Right cardiac atrium (tissue), 5 donors: ENCODE data around the gene ASXL3. TPM values are rescaled to one million over a fixed set of nuclear protein-coding genes. Genes with fewer than 3 reads are reported as not detected.
A peak's percentile ranks its signal among the peaks of the same experiment; 100 is the strongest.

Experiments used
- ATAC-seq, 2 donors: fragments of 200-7000 bp; cut with Tn5 transposase; one replicate each; pipeline versions ENCODE4 v1.8.0 to v1.9.1; 2020; ENCODE audit warnings: moderate library complexity in 2 of 2, mild to moderate bottlenecking in 1 of 2
- DNase-seq, 3 donors: peaks; one replicate each; pipeline ENCODE4 v3.0.0-alpha.2; 2020
- H3K27ac ChIP-seq: one replicate; pipeline ENCODE4 v1.5.1; 2013; ENCODE audit warnings: mild to moderate bottlenecking, low read length, control low read depth, moderate library complexity
- H3K27me3 ChIP-seq: one replicate; pipeline ENCODE4 v1.6.1; 2013; ENCODE audit not compliant: control insufficient read depth, insufficient read depth
- H3K4me1 ChIP-seq: one replicate; pipeline ENCODE4 v1.6.1; 2013; ENCODE audit warnings: low read length; ENCODE audit not compliant: control insufficient read depth, insufficient read depth
- H3K4me3 ChIP-seq: one replicate; pipeline ENCODE4 v1.5.1; 2013; ENCODE audit warnings: low read length, control low read depth
- H3K9me3 ChIP-seq: one replicate; pipeline ENCODE4 v1.6.1; 2013; ENCODE audit warnings: low read length; ENCODE audit not compliant: control insufficient read depth
- WGBS: extraction: QIAGEN DNeasy Blood & Tissue Kit; methylation state at CpG from one replicate; pipeline ENCODE4 v1.1.7; 2013; 5-methylcytosine and 5-hydroxymethylcytosine counted together
- intact Hi-C, 4 donors: fragments of 100-400 bp; cut with DNase I; formaldehyde crosslinking; loops; one replicate each; pipeline versions ENCODE4 v1.11.0 to v1.14.0; 2022 to 2023
- long read RNA-seq, 4 donors: library from polyadenylated mRNA; unstranded; transcript quantifications; one replicate each; pipeline ENCODE4 v2.0.0, GENCODE V29; 2020 to 2021
- polyA plus RNA-seq: library from polyadenylated mRNA; stranded (reverse); fragments of 200-250 nt; gene quantifications from one replicate; pipeline ENCODE4 v1.2.3, GENCODE V29; 2013
- total RNA-seq, 4 donors: library from RNA; stranded (reverse); fragmentation: NEBNext Ultra II Directional; extraction: Animal tissue kit (Norgen Biotek cat#: 25700); gene quantifications; one replicate each; pipeline ENCODE4 v1.2.1, GENCODE V29; 2021
- donor health status: healthy with polysubstance abuse.
- donor health status: DM: no; HTN: yes; CAD: no.
- donor health status: DM: no; HTN: no; CAD: no.
- donor health status: DM: no; HTN: yes; CAD: no; lungs with severe emphysema.
- donor health status: DM: yes; HTN: yes; CAD: no.

ASXL3 gene
- total RNA-seq (10 to 100 TPM in 1 of 4 donors, 1 to 10 TPM in 3; 9.2 to 11.4 (median 9.6) TPM), polyA plus RNA-seq (0.97 TPM)
- long read RNA-seq, donor 1, partial matches to known transcripts, result 0 of 2 reads
- long read RNA-seq, donor 1, other reads (novel, unspliced or antisense), result 2 of 2 reads
- long read RNA-seq, donor 2, partial matches to known transcripts, result 0 of 1 reads
- long read RNA-seq, donor 2, other reads (novel, unspliced or antisense), result 1 of 1 reads
- long read RNA-seq, donor 3, partial matches to known transcripts, result 0 of 1 reads
- long read RNA-seq, donor 3, other reads (novel, unspliced or antisense), result 1 of 1 reads
- long read RNA-seq, donor 4, partial matches to known transcripts, result 0 of 1 reads
- long read RNA-seq, donor 4, other reads (novel, unspliced or antisense), result 1 of 1 reads

- under 1% methylated on average over 86 of the region's 103 CpGs for WGBS
Observed at GRCh38 chr18:33577685-33578517, at the start of gene ASXL3. TSS of gene ASXL3 (plus strand) at chr18:33578219. CDS start at chr18:33578632, 413 bp downstream.

DNA sequence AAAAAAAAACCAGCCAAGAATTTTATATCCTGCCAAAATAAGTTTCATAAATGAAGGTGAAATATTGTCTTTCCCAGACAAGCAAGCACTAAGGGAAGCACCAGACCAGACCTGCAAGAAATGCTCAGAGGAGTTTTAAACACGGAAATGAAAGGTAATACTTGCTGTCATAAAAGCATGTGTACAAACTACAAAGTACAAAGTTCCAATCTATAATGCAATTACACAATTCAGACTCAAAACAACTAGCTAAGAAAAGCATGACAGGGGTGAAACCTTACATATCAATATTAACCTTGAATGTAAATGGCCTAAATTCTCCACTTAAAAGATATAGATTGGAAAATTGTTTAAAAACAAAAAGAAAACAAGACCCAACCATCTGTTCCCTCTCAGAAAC, 45.0 kb upstream of the ASXL3 start:
- Histone ChIP-seq H3K4me1 (no peaks in the 10 kb centered on the region), H3K4me3 (no peak overlapping the region), H3K9me3 (no peaks in the 10 kb centered on the region), H3K27ac (no peak overlapping the region), H3K27me3 (no peaks in the 10 kb centered on the region)
- 84% methylated on average over 1 of the region's 1 CpG for WGBS
- intact Hi-C loops, result no loop called here
- DNase-seq (no peak), ATAC-seq (no peak)

More at GRCh38 chr18:33577685-33578517, at the start of gene ASXL3:
- intact Hi-C loops, result no loop called here
- Histone ChIP-seq H3K27ac (peak within 1 kb of the TSS; percentile 98), H3K4me3 (peak within 1 kb of the TSS; percentile 97), H3K9me3 (no peaks in the 10 kb centered on the region), H3K4me1 (no peaks in the 10 kb centered on the region), H3K27me3 (no peaks in the 10 kb centered on the region)
- DNase-seq (peak; percentile 67 to 87 (median 87)), ATAC-seq (peak; percentile 83)

DNA sequence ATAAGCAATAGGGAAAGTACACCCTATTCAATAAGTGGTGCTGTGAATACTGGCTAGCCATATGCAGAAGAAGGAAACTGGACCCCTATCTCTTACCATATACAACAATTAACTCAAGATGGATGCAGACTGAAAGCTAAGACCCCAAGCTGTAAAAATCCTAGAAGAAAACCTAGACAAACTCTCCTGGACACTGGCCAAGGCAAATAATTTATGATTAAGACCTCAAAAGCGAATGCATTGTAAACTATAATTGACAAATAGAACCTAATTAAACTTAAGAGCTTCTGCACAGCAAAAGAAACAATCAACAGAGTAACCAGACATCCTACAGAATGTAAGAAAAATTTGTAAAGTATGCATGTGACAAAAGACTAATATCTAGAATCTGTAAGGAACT, 41.1 kb upstream of the ASXL3 start:
- Histone ChIP-seq H3K27ac (no peak overlapping the region), H3K9me3 (no peaks in the 10 kb centered on the region), H3K27me3 (no peaks in the 10 kb centered on the region), H3K4me3 (no peak overlapping the region), H3K4me1 (no peaks in the 10 kb centered on the region)
- intact Hi-C loops, result no loop called here
- 70% methylated on average over 1 of the region's 1 CpG for WGBS
- DNase-seq, result no peak
- ATAC-seq, result no peak

GRCh38 chr18:33538418-33539042, 39.5 kb upstream of the ASXL3 start:
- H3K27me3 ChIP-seq, result no peaks in the 10 kb centered on the region
- DNase-seq (no peak), ATAC-seq (no peak)
- H3K27ac ChIP-seq, result no peak overlapping the region
- 84% methylated on average over 6 of the region's 6 CpGs for WGBS
- no peak overlapping the region for H3K4me3 ChIP-seq
- intact Hi-C loops, result no loop called here
- no peaks in the 10 kb centered on the region for H3K4me1 ChIP-seq
- H3K9me3 ChIP-seq, result no peaks in the 10 kb centered on the region

- Histone ChIP-seq H3K27me3 (no peaks in the 10 kb centered on the region), H3K4me3 (no peak overlapping the region), H3K9me3 (no peaks in the 10 kb centered on the region), H3K27ac (no peak overlapping the region), H3K4me1 (no peaks in the 10 kb centered on the region)
- WGBS, result 57% methylated on average over 2 of the region's 2 CpGs
- no peak for DNase-seq
- intact Hi-C loops, result no loop called here
- ATAC-seq, result no peak
Observed at GRCh38 chr18:33540392-33540791, 37.6 kb upstream of the ASXL3 start.

GRCh38 chr18:33541316-33541715, 36.7 kb upstream of the ASXL3 start:
- intact Hi-C loops, result no loop called here
- H3K27me3 ChIP-seq, result no peaks in the 10 kb centered on the region
- WGBS, result 65% methylated on average over 3 of the region's 3 CpGs

DNA sequence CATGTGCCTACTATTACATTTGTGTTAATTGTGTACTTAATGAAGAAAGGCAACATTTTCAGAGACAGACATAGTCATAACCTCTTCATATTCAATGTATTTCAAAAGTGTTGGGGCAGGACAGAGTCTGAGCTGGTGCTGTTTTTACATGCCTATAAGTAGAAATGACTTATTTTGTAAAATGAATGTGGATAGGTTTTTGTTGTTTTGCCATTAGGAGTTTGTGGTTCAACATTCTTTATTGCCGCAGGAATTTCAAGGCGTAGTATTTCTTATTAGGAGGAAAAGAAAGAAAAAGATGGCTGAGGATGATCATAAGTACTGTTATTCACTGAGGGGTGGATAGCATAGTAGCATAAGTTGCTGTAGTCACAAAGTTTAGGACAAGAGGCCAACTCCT, 21.2 kb upstream of the ASXL3 start:
- intact Hi-C loops, result no loop called here
- Histone ChIP-seq H3K27me3 (no peaks in the 10 kb centered on the region), H3K4me1 (no peaks in the 10 kb centered on the region), H3K9me3 (no peaks in the 10 kb centered on the region), H3K27ac (no peak overlapping the region), H3K4me3 (no peak overlapping the region)
- WGBS, result 92% methylated on average over 2 of the region's 2 CpGs
- DNase-seq, result no peak
- no peak for ATAC-seq

More at GRCh38 chr18:33541316-33541715, 36.7 kb upstream of the ASXL3 start:
- DNase-seq, result no peak
- H3K27ac ChIP-seq, result no peak overlapping the region
- H3K9me3 ChIP-seq, result no peaks in the 10 kb centered on the region
- H3K4me1 ChIP-seq, result no peaks in the 10 kb centered on the region
- ATAC-seq, result no peak
- H3K4me3 ChIP-seq, result no peak overlapping the region

- no peaks in the 10 kb centered on the region for H3K27me3 ChIP-seq
- H3K4me3 ChIP-seq, result no peak overlapping the region
- DNase-seq (no peak), ATAC-seq (no peak)
- intact Hi-C loops, result no loop called here
- H3K9me3 ChIP-seq, result no peaks in the 10 kb centered on the region
- no peak overlapping the region for H3K27ac ChIP-seq
- 87% methylated on average over 3 of the region's 3 CpGs for WGBS
- no peaks in the 10 kb centered on the region for H3K4me1 ChIP-seq
Observed at GRCh38 chr18:33557706-33558105, 20.3 kb upstream of the ASXL3 start.

DNA sequence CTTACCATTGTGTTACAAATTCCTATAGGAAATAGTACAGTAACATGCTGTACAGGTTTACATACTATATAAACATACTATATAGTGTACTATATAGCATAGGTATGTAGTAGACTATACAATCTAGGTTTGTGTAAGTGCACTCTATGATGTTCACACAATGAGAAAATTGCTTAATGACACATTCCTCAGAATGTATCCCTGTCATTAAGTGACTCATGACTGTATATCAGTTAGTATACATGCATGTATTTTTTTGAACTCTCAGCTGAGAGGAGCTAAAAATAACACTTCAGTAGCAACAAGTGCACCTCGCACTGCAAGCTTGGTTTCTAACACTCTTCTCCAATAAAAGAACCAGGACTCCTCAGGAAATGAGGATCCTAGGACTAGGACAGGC, 19.5 kb upstream of the ASXL3 start:
- H3K9me3 ChIP-seq, result no peaks in the 10 kb centered on the region
- H3K4me3 ChIP-seq, result no peak overlapping the region
- intact Hi-C loops, result no loop called here
- H3K27me3 ChIP-seq, result no peaks in the 10 kb centered on the region
- no peak for ATAC-seq
- H3K4me1 ChIP-seq, result no peaks in the 10 kb centered on the region
- DNase-seq, result no peak
- H3K27ac ChIP-seq, result no peak overlapping the region
- 53% methylated on average over 1 of the region's 1 CpG for WGBS

DNA sequence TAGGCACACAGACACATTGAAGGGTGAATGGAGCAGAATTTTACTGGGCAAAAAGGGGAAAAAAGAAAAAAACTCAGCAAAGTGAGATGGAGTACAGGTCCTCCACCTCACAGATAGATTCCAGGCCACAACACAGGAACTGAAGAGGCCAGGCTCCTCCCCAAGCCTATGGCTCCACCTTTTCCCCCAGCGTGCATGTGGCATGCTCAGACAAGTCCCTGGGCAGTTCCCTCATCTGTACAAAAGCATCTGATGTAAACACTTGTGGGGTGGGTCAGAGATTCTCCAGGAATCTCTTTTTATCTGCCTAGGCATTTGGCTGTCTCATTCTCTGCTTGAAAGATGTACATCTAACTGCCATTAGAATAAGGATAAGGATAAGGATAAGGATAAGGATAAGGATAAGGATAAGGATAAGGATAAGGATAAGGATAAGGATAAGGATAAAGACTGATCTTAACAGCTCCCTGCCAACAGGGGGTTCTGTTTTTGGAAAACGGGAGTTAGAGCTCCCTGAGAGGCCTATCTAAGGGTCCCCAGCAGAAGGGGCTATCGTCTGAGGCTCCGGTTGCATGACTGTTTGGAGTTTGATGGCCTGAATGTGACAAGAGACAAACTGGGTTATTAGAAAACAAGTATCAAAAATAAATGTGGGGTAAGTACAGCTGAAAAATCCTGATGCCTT, 17.2 kb upstream of the ASXL3 start:
- Histone ChIP-seq H3K27ac (no peak overlapping the region), H3K9me3 (no peaks in the 10 kb centered on the region), H3K4me3 (no peak overlapping the region), H3K4me1 (no peaks in the 10 kb centered on the region), H3K27me3 (no peaks in the 10 kb centered on the region)
- DNase-seq (no peak), ATAC-seq (no peak)
- 46% methylated on average over 4 of the region's 4 CpGs for WGBS
- intact Hi-C loops, result no loop called here
